Limb (tissue), 2 donors: ENCODE measurements around the gene LRCH1.

Source experiments
- DNase-seq, 2 donors: peaks; one replicate each; pipeline ENCODE4 v3.0.0-alpha.2; 2016; ENCODE audit errors: extremely low spot score in 2 of 2

Gene LRCH1

DNA sequence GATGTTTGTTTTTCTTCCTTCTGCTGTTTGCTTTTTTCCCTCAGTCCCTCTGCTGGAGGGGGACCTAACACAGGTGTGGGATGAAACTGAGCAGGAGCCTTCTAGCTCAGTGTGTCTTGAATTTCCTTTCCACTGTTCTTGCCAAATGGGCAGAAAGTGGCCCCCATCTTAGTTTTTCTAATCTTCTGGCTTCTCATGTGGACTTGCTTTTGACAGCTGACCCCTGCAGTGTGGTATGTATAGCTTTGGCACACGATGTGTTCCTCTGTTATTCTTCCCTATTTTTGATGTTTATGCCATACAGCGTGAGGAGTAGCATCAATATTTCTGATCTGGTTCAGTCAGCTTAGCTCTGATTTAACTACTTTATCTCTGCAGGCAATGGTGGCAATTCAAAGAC, 8.3 kb downstream of the LRCH1 start:
- no peak for DNase-seq

DNA sequence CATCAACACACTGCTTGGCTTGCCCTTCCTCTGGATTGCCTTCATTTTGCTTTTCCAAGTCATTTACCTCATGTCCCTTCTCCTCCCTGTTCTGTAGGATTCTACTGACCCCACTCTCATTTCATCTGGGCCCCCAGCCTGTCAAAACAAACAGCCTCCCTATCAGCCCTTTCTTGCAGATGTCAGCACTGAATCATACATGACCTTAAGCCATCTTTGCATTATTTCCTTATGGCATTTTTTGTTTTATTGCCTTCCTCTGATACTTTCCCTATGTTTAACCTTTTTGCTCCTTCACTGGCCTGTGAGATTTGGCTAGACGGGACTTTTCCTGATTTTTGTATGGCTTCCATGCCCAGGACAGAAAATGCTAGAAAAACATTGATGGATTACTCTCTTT, 8.7 kb downstream of the LRCH1 start:
- DNase-seq = no peak

DNA sequence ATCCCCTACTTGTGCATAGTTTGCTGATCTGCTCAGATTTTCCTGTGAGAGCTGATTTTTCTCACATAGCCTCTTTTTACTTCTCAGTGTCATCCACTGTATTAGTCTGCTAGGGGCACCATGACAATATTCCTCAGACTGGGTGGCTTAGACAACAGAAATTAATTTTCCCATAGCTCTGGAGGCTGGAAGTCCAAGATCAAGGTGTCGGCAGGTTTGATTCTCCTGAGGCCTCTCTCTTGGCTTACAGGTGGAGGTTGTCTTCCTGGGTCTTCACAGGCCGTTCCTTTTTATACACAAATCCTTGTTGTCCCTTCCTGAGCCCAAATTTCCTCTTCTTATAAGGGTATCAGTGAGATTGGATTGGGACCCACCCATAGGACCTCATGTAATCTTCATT, 9.2 kb downstream of the LRCH1 start:
- no peak for DNase-seq

- DNase-seq = no peak
Measured at GRCh38 chr13:46562581-46562980, 9.6 kb downstream of the LRCH1 start.

GRCh38 chr13:46565808-46566750, 13.1 kb downstream of the LRCH1 start:
- no peak for DNase-seq

DNA sequence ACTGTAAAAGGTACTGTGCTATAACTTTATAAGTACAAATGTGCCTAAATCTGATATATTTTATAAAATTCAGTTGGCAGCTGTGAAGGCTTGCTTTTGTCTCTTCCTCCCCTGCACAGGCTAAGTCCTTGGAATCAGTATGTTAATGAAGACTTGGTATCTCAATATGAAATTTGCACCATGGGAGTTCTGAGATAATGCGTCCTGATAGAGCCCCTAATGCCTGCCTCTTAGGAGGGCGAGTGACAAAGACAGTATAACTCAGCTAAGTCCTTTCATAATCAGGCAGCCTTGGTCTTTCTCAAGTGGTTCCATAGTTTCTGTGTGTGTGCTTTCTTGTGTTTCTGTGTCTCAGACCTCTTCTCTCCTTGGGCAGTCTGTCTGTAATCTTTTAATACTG, 14.7 kb downstream of the LRCH1 start:
- no peak for DNase-seq

DNA sequence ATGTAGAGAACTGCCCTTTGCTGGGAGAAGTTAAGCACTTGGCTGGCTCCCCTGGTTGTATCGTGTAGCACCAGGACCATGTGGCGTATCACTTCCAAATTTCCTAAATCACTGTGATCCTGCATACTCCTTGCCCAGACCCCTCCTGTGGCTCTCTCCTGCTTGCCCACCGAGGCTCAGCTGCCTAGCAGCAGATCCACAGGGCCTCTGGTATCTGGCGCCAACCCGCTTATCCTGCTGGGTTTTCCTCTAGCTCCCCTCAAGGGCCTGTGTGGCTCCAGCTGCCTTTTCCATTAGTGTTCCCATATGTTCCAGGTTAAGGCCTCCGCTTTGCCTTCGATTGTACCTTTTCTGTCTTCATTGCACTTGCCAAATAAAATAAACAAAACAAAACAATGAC, 16.5 kb downstream of the LRCH1 start:
- DNase-seq = peak in 1 of 2 donors; percentile 53

GRCh38 chr13:46570273-46570672, 17.3 kb downstream of the LRCH1 start:
- no peak for DNase-seq

- no peak for DNase-seq
Measured at GRCh38 chr13:46571189-46571908, 18.4 kb downstream of the LRCH1 start.

DNA sequence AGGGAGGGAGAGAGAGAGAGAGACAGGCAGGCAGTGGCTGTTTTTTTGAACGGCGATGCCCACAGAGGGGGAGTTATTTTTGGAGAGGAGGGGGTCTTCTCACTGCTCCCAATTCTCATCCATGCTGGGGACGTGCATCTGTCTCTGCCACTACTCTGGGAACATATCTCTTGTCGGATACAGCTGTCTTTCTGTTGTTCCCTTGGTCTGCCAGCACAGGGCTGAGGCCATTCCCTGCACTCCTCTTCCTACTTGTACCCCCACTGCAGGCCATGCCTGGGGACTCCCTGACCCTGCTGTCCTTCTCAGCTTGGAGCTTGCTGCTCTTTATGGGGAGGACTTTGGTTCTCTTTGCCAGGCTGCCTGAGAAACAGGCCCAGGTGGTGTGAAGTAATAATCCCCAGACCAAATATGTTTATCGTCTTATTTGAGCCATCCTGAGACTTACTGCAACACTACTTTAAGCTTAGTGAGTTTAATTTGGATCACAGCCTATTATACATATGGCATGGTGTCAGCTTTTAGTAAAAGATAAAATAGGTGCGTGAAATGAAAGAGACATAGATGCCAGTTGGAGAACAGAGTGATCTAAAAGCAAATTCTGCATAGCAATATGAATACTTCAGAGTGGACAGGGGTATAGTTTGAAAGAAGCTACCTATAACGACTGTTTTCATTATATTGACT, 19.1 kb downstream of the LRCH1 start:
- DNase-seq = no peak

DNA sequence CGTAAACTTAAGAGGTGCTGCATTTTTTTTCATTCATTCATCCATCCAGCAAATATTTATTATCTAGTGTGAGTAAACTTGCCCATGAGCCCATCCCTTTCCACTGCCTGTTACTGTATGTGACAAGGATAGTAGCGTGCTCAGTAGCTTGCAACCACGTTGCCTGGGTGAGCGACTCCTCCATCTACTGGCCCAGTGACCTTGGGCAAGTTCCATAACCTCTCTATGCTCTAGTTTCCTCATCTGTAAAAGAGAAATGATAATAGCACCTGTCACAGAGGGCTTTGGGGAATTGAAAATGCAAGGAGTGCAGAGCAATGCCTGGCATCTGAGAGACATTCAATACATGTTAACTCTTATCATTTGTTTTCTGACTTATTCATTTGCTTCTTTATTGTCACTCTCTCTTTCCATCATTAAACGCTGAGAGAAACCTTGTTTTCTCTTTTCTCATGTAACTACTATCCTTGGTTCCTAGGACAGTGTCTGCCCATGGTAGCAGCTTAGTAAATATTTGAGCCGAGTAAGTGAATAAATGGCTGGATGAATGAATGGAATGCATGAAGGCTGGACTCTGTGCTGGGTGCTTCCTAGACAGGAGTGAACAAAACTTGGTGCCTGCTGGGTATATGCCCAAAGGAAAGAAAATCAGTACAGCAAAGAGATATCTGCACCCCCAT, 19.9 kb downstream of the LRCH1 start:
- no peak for DNase-seq

DNA sequence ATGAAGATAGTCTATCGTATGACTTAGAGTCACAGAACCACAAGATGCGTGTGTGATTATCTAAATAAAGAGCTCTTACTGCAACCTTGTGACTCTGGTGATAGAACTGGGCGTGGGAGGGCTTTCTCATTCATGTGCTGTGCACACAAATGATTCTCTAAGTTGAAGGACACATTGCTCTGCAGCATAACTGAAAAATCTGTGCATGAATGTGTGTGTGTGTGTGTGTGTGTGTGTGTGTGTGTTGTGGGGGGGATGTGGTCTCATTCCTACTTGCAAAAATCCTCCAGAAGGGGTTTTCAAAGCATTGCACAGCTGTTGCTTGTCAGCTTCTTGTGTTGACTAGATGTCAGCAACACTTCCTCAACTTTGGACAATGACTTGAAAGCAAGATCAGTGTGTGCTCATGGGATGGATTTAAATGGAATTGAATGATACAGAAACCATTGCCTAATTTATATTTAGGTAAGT, 22.4 kb downstream of the LRCH1 start:
- DNase-seq = no peak

GRCh38 chr13:46575818-46576221, 22.9 kb downstream of the LRCH1 start:
- peak in 1 of 2 donors; percentile 68 for DNase-seq

GRCh38 chr13:46576762-46577161, 23.8 kb downstream of the LRCH1 start:
- DNase-seq = no peak

- no peak for DNase-seq
Measured at GRCh38 chr13:46577696-46578589, 25.0 kb downstream of the LRCH1 start.

- no peak for DNase-seq
Measured at GRCh38 chr13:46578590-46578975, 25.6 kb downstream of the LRCH1 start.

GRCh38 chr13:46580362-46580839, 27.4 kb downstream of the LRCH1 start:
- DNase-seq = no peak

GRCh38 chr13:46582190-46582589, 29.2 kb downstream of the LRCH1 start:
- no peak for DNase-seq

DNA sequence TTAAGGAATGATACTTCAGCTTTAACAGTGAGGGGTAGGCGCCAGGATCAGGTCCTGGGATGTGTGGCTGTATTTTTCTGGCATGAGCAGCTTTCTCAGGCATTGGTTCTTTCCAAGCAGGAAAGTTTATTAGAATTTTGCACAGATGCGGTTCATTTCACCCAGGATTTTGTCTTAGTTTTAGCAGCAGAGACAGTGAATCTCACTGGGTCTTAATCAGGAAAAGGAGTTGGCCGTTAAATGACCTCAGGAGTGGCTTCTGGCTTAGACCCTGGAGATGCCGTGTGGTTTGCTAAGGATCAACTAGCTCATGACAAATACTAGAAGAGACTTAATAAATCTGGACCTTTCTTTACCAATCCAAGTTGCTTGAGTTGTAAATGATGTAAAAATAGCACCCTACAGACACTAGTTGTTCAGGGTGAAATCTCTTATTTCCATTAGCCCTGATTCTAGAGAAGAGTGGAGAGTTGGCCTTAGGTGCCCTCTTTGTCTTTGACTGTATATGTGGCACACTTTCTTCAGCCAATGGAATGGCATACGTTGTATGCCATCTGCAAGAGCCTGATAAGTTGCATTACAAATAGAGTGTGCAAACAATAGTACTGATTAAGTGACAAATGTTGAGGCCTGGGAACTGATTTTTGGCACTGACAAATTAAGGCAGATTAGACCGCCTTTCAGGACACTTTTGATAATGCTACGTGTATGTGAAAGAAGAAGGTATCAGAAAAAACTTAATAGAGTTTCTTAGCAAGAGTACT, 34.0 kb downstream of the LRCH1 start:
- DNase-seq = no peak
